ENCODE results near the gene ROR2. TPM values are rescaled to one million over a fixed set of nuclear protein-coding genes. Genes with fewer than 3 reads are reported as not detected.

The ROR2 gene
- total RNA-seq, 1 experiment from 2014 or later, result 0.68 TPM

GRCh38 chr9:91905237-91905650 is 44.8 kb downstream of the ROR2 start:
- H3K36me3 ChIP-seq (ENCODE audit: control insufficient read depth, insufficient read depth, low read length), result no peaks in the 10 kb centered on the region
- ChIA-PET CTCF (no interaction called here), POLR2A (no interaction called here)
- H3K9me3 Mint-ChIP-seq (ENCODE audit: unreplicated experiment), result no peaks in the 10 kb centered on the region
- no peak overlapping the region for H3K27ac Mint-ChIP-seq (ENCODE audit: unreplicated experiment)
- no peaks in the 10 kb centered on the region for H3K27me3 Mint-ChIP-seq (ENCODE audit: insufficient read depth, unreplicated experiment)
- no peak overlapping the region for H3K4me3 Mint-ChIP-seq (ENCODE audit: unreplicated experiment)
- no peak overlapping the region for H3K4me3 ChIP-seq (ENCODE audit: low read depth, low read length)
- no peaks in the 10 kb centered on the region for H3K27me3 ChIP-seq (replicated peaks; ENCODE audit: control insufficient read depth, insufficient read depth, low read length)
- H3K4me1 ChIP-seq, result peaks cover 7% of the 10 kb centered on the region; the same call in 1 of the 2 replicates
- H3K9me3 ChIP-seq, result no peaks in the 10 kb centered on the region
- intact Hi-C loops (cut with micrococcal nuclease; ENCODE audit: unreplicated experiment), result no loop called here
- H3K36me3 Mint-ChIP-seq (ENCODE audit: insufficient read depth, unreplicated experiment), result no peaks in the 10 kb centered on the region
- no TSS peak for BruUV-seq (replicated peaks)
- DNase-seq, result no peak
- H3K4me1 Mint-ChIP-seq (ENCODE audit: low read depth, unreplicated experiment), result no peaks in the 10 kb centered on the region
- TF ChIP-seq CTCF (IDR thresholded peaks at IDR 0.05; ENCODE audit: insufficient read depth in 1 of 2, low read depth in 1 of 2, low read length in 1 of 2, severe bottlenecking in 1 of 2, unreplicated experiment in 1 of 2), result no peak

GRCh38 chr9:91904588-91905236 is 45.3 kb downstream of the ROR2 start:
- CTCF ChIA-PET, result no interaction called here
- H3K36me3 ChIP-seq (ENCODE audit: control insufficient read depth, insufficient read depth, low read length), result no peaks in the 10 kb centered on the region
- no peaks in the 10 kb centered on the region for H3K27me3 Mint-ChIP-seq (ENCODE audit: insufficient read depth, unreplicated experiment)
- H3K9me3 ChIP-seq, result no peaks in the 10 kb centered on the region
- DNase-seq, result no peak
- no peaks in the 10 kb centered on the region for H3K9me3 Mint-ChIP-seq (ENCODE audit: unreplicated experiment)
- no peaks in the 10 kb centered on the region for H3K4me1 Mint-ChIP-seq (ENCODE audit: low read depth, unreplicated experiment)
- H3K4me1 ChIP-seq, result peaks cover 11% of the 10 kb centered on the region; the same call in 1 of the 2 replicates
- no peak overlapping the region for H3K27ac Mint-ChIP-seq (ENCODE audit: unreplicated experiment)
- BruUV-seq (replicated peaks), result no TSS peak
- H3K27me3 ChIP-seq (replicated peaks; ENCODE audit: control insufficient read depth, insufficient read depth, low read length), result no peaks in the 10 kb centered on the region
- POLR2A ChIA-PET, result no interaction called here
- intact Hi-C loops (cut with micrococcal nuclease; ENCODE audit: unreplicated experiment), result no loop called here
- no peak for TF ChIP-seq CTCF (IDR thresholded peaks at IDR 0.05; ENCODE audit: insufficient read depth in 1 of 2, low read depth in 1 of 2, low read length in 1 of 2, severe bottlenecking in 1 of 2, unreplicated experiment in 1 of 2)
- H3K4me3 Mint-ChIP-seq (ENCODE audit: unreplicated experiment), result no peak overlapping the region
- no peaks in the 10 kb centered on the region for H3K36me3 Mint-ChIP-seq (ENCODE audit: insufficient read depth, unreplicated experiment)
- H3K4me3 ChIP-seq (ENCODE audit: low read depth, low read length), result no peak overlapping the region

- Histone ChIP-seq H3K36me3 (ENCODE audit: control insufficient read depth, insufficient read depth, low read length) (no peaks in the 10 kb centered on the region), H3K9me3 (no peaks in the 10 kb centered on the region), H3K4me3 (ENCODE audit: low read depth, low read length) (no peak overlapping the region), H3K27me3 (replicated peaks; ENCODE audit: control insufficient read depth, insufficient read depth, low read length) (no peaks in the 10 kb centered on the region), H3K4me1 (peaks cover 12% of the 10 kb centered on the region; the same call in 1 of the 2 replicates)
- BruUV-seq (replicated peaks), result no TSS peak
- H3K9me3 Mint-ChIP-seq (ENCODE audit: unreplicated experiment), result no peaks in the 10 kb centered on the region
- TF ChIP-seq CTCF (IDR thresholded peaks at IDR 0.05; ENCODE audit: insufficient read depth in 1 of 2, low read depth in 1 of 2, low read length in 1 of 2, severe bottlenecking in 1 of 2, unreplicated experiment in 1 of 2), result no peak
- H3K4me3 Mint-ChIP-seq (ENCODE audit: unreplicated experiment), result no peak overlapping the region
- ChIA-PET CTCF (interaction anchor here (0.7 kb wide), 1 partner anchor 249 kb away, joined by 3 read pairs; no protein-coding TSS in a partner anchor), POLR2A (interaction anchor here (0.6 kb wide), 1 partner anchor 14 kb away, joined by 3 read pairs; no protein-coding TSS in a partner anchor)
- intact Hi-C loops (cut with micrococcal nuclease; ENCODE audit: unreplicated experiment), result no loop called here
- H3K27ac Mint-ChIP-seq (ENCODE audit: unreplicated experiment), result no peak overlapping the region
- H3K27me3 Mint-ChIP-seq (ENCODE audit: insufficient read depth, unreplicated experiment), result no peaks in the 10 kb centered on the region
- H3K4me1 Mint-ChIP-seq (ENCODE audit: low read depth, unreplicated experiment), result no peaks in the 10 kb centered on the region
- no peaks in the 10 kb centered on the region for H3K36me3 Mint-ChIP-seq (ENCODE audit: insufficient read depth, unreplicated experiment)
- DNase-seq, result no peak
Observed at GRCh38 chr9:91903126-91903911, 46.7 kb downstream of the ROR2 start.
